GM12878 (cell line): ENCODE measurements around the gene RPS16. TPM values are rescaled to one million over a fixed set of nuclear protein-coding genes. Genes with fewer than 3 reads are reported as not detected.

Source experiments
- BMI1 ChIP-seq: fragments of 450-650 bp; IDR thresholded peaks from 2 replicates; pipeline ENCODE4 v1.6.1; 2016; ENCODE audit warnings: mild to moderate bottlenecking, moderate library complexity, borderline replicate concordance
- BRCA1 ChIP-seq: IDR thresholded peaks from 2 replicates; pipeline ENCODE4 v1.6.1; 2011; ENCODE audit warnings: low read depth, low read length, improper control_type of control experiment
- CBX3 ChIP-seq: fragments of 200-600 bp; sonication (generic); IDR thresholded peaks from 2 replicates; pipeline ENCODE4 v1.6.1; 2016; ENCODE audit warnings: low read depth, borderline replicate concordance
- CBX5 ChIP-seq: sonication (generic); IDR thresholded peaks from 2 replicates; pipeline ENCODE4 v1.6.1; 2016; ENCODE audit warnings: low read depth, moderate library complexity, mild to moderate bottlenecking, inconsistent platforms
- FOXK2 ChIP-seq: fragments of 450-650 bp; IDR thresholded peaks from 2 replicates; pipeline ENCODE4 v1.6.1; 2017; ENCODE audit warnings: mild to moderate bottlenecking, moderate library complexity
- GABPA ChIP-seq: IDR thresholded peaks from 2 replicates; pipeline ENCODE4 v1.6.1; 2014; ENCODE audit warnings: antibody characterized with exemption, low read depth, mild to moderate bottlenecking, inconsistent platforms
- HDAC6 ChIP-seq: fragments of 200-600 bp; sonication (generic); IDR thresholded peaks from one replicate; pipeline ENCODE4 v1.8.0; 2017; ENCODE audit warnings: antibody characterized with exemption; ENCODE audit not compliant: unreplicated experiment
- IKZF2 ChIP-seq, 2 experiments: fragments of 450-650 bp; IDR thresholded peaks; 2 replicates each; pipeline ENCODE4 v1.6.1; 2017; ENCODE audit warnings: mild to moderate bottlenecking in 2 of 2, moderate library complexity in 2 of 2
- JUNB ChIP-seq: IDR thresholded peaks from 2 replicates; pipeline ENCODE4 v1.6.1; 2016; ENCODE audit warnings: antibody characterized with exemption, mild to moderate bottlenecking
- MXI1 ChIP-seq: fragments of 150-350 bp; IDR thresholded peaks from 2 replicates; pipeline ENCODE4 v1.6.1; 2011; ENCODE audit warnings: low read depth, mild to moderate bottlenecking, inconsistent platforms, low read length, improper control_type of control experiment
- MYB ChIP-seq: fragments of 150-350 bp; IDR thresholded peaks from 2 replicates; pipeline ENCODE4 v1.6.1; 2014; ENCODE audit warnings: mild to moderate bottlenecking, low read depth, low read length, borderline replicate concordance
- NR2C2 ChIP-seq: IDR thresholded peaks from 2 replicates; pipeline ENCODE4 v1.6.1; 2011; ENCODE audit warnings: borderline replicate concordance, low read depth; ENCODE audit not compliant: control insufficient read depth, insufficient read length
- NRF1 ChIP-seq: conservative IDR thresholded peaks from 2 replicates; pipeline ENCODE4 v1.6.1; 2011; ENCODE audit warnings: mild to moderate bottlenecking, low read depth, low read length, improper control_type of control experiment
- PML ChIP-seq: IDR thresholded peaks from 2 replicates; pipeline ENCODE4 v1.6.1; 2012; ENCODE audit warnings: low read length, inconsistent platforms
- RAD21 ChIP-seq: IDR thresholded peaks from 2 replicates; pipeline ENCODE4 v1.6.1; 2011; ENCODE audit warnings: mild to moderate bottlenecking, low read depth, low read length, moderate library complexity; ENCODE audit not compliant: insufficient read depth
- SMC3 ChIP-seq: IDR thresholded peaks from 2 replicates; pipeline ENCODE4 v1.6.1; 2011; ENCODE audit warnings: low read length, improper control_type of control experiment, borderline replicate concordance
- SUPT20H ChIP-seq: IDR thresholded peaks from 2 replicates; pipeline ENCODE4 v1.6.1; 2011; ENCODE audit warnings: low read depth, mild to moderate bottlenecking, low read length, moderate library complexity, borderline replicate concordance; ENCODE audit not compliant: control insufficient read depth
- TARDBP ChIP-seq: IDR thresholded peaks from 2 replicates; pipeline ENCODE4 v1.6.1; 2016; ENCODE audit warnings: borderline replicate concordance
- TCF3 ChIP-seq: IDR thresholded peaks from 2 replicates; pipeline ENCODE4 v1.6.1; 2012; ENCODE audit warnings: low read depth, mild to moderate bottlenecking, low read length, borderline replicate concordance; ENCODE audit not compliant: insufficient read depth
- ZNF384 ChIP-seq: IDR thresholded peaks from 2 replicates; pipeline ENCODE4 v1.6.1; 2012; ENCODE audit warnings: low read depth, mild to moderate bottlenecking, low read length, improper control_type of control experiment, borderline replicate concordance
- ZZZ3 ChIP-seq: IDR thresholded peaks from 2 replicates; pipeline ENCODE4 v1.6.1; 2011; ENCODE audit warnings: low read depth; ENCODE audit not compliant: control insufficient read depth, insufficient read length
- polyA plus RNA-seq, 11 experiments: library from polyadenylated mRNA; depleted of rRNA in 4 of 11; unstranded in 6 of 11; stranded (reverse) in 5 of 11; fragments of >200 nt; fragmentation: Nextera tagmentation in 4 of 11; fragmentation: Illumina TruSeq in 1 of 11; extraction: Ambion mirVana in 4 of 11; extraction: Trizol in 1 of 11; gene quantifications; 1 replicate in 1 of 11; 2 replicates in 10 of 11; pipeline versions ENCODE4 v1.2.1 to v1.2.3, GENCODE V29; 2011 to 2016; ENCODE audit warnings: inconsistent platforms in 2 of 11, missing spikeins in 2 of 11, low read depth in 1 of 11
- total RNA-seq, 4 experiments: library from RNA; depleted of rRNA in 3 of 4; stranded (reverse); fragments of >200 nt in 3 of 4; fragmentation: Illumina TruSeq in 1 of 4; extraction: Trizol in 1 of 4; gene quantifications; 2 replicates each; pipeline versions ENCODE4 v1.2.1 to v1.2.3, GENCODE V29; 2013 to 2021
- TF ChIP-seq, protein P1 (sequence below): fragments of 150-350 bp; IDR thresholded peaks from 2 replicates; pipeline ENCODE4 v1.6.1; 2016; ENCODE audit warnings: low read depth, low read length
- TF ChIP-seq, protein P2 (sequence below): fragments of 450-650 bp; formaldehyde crosslinking; IDR thresholded peaks from 2 replicates; pipeline ENCODE4 v1.5.0; 2022; ENCODE audit warnings: mild to moderate bottlenecking, missing genetic modification characterization

Gene RPS16
- total and polyA plus RNA-seq, 10 of the 15 experiments (the other 5 are each of a cell fraction or from before 2014, with no cell fraction given): 148 to 4,810 (median 2,343) TPM

DNA sequence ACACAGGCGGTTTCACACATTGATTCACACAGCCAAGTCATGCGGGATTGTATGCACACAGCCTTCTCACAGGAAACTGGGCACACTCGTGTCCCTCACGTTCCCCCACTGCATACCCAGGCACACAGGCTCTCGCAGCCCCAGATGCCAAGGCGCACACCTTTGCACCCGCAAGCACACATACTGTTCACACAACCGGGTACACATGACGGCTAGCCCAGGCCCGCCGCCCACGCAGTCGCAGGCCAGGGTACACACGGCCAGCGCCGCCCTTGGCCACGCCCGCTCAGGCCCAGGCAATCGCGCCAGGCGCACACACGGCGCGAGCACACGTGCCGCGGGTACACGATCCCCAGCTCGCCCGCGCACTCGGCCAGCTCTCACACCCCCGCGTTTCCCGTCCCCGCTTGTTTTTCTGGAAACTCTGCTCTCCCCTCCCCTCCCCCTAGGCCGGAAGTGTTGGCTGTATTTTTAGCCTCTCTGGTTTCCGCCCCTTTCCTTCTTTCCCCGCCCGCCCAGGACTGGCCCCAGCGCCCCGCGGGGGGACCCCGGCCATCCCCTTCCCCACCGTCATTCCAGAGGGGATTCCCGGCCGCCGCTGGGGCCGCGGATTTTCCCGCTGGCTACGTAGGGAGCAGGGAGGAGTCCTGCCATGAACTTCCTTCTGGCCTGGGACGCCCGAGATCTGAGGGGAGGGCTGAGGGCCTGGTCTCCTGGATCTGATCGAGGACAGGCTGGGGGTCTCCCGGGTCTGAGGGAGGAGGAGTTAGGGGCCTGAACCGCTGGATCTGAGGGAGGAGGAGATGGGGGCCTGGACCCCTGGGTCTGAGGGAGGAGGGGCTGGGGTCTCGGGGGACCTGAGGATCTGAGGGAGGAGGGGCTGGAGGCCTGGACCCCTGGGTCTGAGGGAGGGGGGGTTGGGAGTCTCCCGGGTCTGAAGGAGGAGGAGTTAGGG is 33.1 kb downstream of the RPS16 start (continued):
- TF ChIP-seq, protein P1, sequence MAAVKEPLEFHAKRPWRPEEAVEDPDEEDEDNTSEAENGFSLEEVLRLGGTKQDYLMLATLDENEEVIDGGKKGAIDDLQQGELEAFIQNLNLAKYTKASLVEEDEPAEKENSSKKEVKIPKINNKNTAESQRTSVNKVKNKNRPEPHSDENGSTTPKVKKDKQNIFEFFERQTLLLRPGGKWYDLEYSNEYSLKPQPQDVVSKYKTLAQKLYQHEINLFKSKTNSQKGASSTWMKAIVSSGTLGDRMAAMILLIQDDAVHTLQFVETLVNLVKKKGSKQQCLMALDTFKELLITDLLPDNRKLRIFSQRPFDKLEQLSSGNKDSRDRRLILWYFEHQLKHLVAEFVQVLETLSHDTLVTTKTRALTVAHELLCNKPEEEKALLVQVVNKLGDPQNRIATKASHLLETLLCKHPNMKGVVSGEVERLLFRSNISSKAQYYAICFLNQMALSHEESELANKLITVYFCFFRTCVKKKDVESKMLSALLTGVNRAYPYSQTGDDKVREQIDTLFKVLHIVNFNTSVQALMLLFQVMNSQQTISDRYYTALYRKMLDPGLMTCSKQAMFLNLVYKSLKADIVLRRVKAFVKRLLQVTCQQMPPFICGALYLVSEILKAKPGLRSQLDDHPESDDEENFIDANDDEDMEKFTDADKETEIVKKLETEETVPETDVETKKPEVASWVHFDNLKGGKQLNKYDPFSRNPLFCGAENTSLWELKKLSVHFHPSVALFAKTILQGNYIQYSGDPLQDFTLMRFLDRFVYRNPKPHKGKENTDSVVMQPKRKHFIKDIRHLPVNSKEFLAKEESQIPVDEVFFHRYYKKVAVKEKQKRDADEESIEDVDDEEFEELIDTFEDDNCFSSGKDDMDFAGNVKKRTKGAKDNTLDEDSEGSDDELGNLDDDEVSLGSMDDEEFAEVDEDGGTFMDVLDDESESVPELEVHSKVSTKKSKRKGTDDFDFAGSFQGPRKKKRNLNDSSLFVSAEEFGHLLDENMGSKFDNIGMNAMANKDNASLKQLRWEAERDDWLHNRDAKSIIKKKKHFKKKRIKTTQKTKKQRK: no peak
- TF ChIP-seq JUNB (no peak), NRF1 (peak; percentile 24; the same call in 1 of the 2 replicates), CBX3 (no peak), ZNF384 (no peak), NR2C2 (no peak), FOXK2 (no peak; the same call in 1 of the 2 replicates), SMC3 (no peak), GABPA (no peak), PML (no peak), HDAC6 (no peak), ZZZ3 (no peak), BRCA1 (0 out of 2 replicates have a peak, but pooled peaks have one; percentile 9), CBX5 (no peak), RAD21 (no peak), TCF3 (peak; percentile 80), SUPT20H (no peak), MYB (0 out of 2 replicates have a peak, but pooled peaks have one; percentile 16), TARDBP (no peak), IKZF2 (IDR thresholded peaks at IDR 0.05) (peak; percentile 93 to 97), MXI1 (peak; percentile 95), BMI1 (peak; percentile 21; the same call in 1 of the 2 replicates)
- TF ChIP-seq, protein P2, sequence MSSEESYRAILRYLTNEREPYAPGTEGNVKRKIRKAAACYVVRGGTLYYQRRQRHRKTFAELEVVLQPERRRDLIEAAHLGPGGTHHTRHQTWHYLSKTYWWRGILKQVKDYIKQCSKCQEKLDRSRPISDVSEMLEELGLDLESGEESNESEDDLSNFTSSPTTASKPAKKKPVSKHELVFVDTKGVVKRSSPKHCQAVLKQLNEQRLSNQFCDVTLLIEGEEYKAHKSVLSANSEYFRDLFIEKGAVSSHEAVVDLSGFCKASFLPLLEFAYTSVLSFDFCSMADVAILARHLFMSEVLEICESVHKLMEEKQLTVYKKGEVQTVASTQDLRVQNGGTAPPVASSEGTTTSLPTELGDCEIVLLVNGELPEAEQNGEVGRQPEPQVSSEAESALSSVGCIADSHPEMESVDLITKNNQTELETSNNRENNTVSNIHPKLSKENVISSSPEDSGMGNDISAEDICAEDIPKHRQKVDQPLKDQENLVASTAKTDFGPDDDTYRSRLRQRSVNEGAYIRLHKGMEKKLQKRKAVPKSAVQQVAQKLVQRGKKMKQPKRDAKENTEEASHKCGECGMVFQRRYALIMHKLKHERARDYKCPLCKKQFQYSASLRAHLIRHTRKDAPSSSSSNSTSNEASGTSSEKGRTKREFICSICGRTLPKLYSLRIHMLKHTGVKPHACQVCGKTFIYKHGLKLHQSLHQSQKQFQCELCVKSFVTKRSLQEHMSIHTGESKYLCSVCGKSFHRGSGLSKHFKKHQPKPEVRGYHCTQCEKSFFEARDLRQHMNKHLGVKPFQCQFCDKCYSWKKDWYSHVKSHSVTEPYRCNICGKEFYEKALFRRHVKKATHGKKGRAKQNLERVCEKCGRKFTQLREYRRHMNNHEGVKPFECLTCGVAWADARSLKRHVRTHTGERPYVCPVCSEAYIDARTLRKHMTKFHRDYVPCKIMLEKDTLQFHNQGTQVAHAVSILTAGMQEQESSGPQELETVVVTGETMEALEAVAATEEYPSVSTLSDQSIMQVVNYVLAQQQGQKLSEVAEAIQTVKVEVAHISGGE (CRISPR knock-in tag): no peak
